HG03139 (cell line): ENCODE measurements around the gene PRPF39.

Experiments
- ATAC-seq: cut with Tn5 transposase; IDR thresholded peaks from one replicate; pipeline ENCODE4 v1.9.1; 2021; ENCODE audit not compliant: unreplicated experiment

PRPF39 gene, protein sequence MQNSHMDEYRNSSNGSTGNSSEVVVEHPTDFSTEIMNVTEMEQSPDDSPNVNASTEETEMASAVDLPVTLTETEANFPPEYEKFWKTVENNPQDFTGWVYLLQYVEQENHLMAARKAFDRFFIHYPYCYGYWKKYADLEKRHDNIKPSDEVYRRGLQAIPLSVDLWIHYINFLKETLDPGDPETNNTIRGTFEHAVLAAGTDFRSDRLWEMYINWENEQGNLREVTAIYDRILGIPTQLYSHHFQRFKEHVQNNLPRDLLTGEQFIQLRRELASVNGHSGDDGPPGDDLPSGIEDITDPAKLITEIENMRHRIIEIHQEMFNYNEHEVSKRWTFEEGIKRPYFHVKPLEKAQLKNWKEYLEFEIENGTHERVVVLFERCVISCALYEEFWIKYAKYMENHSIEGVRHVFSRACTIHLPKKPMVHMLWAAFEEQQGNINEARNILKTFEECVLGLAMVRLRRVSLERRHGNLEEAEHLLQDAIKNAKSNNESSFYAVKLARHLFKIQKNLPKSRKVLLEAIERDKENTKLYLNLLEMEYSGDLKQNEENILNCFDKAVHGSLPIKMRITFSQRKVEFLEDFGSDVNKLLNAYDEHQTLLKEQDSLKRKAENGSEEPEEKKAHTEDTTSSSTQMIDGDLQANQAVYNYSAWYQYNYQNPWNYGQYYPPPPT

DNA sequence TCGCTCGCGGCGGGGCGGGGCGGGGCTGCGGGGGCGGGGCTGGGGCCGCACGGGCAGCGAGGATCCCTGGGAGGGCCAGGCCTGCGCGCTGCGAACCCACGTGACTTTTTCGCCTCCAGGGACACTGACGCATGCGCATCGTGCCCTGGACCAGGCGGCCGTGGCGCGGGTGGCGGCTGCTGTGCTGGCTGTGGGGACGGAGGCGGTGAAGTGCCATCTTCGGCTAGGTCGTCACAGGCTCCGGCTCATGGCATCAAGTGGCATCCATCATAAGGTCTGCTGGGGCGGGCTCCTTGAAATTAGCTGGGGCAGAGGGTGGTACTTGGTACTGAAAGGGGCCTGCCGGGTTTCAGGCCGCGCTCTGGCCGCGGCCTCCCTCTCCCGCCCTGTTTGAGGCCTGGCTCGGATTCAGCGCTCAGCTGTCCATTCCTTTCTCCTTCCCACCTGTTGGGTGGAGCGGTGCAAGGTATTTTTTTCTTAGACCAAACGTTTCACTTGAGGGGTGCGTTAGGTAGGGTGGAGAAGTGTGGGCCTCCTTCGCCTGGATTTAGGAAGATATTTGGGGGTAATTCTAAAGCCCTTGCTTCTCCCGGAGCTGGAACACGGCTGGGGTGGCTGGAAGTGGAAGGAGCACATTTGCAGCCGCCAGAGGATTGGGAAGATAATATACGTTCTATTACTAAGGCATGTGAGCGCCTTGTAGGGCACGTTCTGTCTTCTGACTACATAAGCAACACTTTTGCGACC, at the start of gene PRPF39:
Gene PRPF39 (plus strand): TSS at position 141 of the 747 bp plus-strand sequence. CDS start 11,124 bp downstream, outside the sequence.
- ATAC-seq: peak; percentile 95

- no peak for ATAC-seq
These were observed 49.2 kb upstream of the PRPF39 start for GRCh38 chr14:45034730-45035129.

- no peak for ATAC-seq
These were observed 45.7 kb upstream of the PRPF39 start for GRCh38 chr14:45038256-45038655.

- ATAC-seq: no peak
These were observed 45.1 kb upstream of the PRPF39 start for GRCh38 chr14:45038865-45039264.

- no peak for ATAC-seq
These were observed 44.5 kb upstream of the PRPF39 start for GRCh38 chr14:45039390-45039789.

DNA sequence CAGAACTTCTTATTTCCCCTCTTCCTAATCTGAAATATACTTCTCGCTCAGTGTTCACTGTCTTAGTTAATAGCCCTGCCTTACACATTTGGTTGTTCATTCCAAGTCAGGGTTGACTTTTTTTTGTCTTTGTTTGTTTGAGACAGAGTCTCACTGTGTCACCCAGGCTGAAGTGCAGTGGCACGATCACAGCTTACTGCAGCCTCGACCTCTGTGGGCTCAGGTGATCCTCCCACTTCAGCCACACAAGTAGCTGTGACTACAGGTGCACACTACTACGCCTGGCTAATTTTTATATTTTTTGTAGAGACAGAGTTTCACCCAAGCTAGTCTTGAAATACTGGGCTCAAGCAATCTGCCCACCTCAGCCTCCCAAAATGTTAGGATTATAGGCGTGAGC, 42.3 kb upstream of the PRPF39 start:
- no peak for ATAC-seq

DNA sequence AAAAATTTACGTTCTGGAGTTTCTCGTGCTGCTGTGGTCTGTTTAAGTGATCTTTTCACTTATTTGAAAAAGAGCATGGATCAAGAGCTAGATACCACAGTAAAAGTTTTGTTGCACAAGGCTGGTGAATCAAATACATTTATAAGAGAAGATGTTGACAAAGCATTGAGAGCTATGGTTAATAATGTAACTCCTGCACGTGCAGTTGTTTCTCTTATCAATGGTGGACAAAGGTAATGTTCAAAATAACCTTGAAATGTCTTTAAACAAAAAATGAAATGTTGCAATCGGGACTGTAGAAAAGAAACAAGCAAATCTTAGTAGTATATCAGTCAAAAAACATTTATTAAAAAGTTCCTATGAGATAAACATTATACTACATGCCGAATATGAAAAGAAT, 39.3 kb upstream of the PRPF39 start:
- ATAC-seq: no peak

DNA sequence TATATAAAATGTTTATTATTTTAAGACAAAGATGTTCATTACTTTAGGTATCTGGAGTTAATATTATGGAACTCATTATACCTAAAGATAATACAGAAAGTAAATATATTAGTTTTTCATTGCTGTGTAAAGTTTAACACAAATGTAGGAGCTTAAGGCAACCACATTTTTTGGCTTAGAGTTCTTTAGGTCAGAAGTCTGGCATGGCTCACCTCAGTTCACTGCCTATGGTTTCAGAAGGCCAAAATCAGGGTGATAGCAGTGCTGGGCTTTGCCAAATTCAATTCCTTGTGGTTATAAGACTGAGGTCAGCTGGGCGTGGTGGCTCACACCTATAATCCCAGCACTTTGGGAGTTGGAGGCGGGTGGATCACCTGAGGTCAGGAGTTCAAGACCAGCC, 35.5 kb upstream of the PRPF39 start:
- no peak for ATAC-seq

GRCh38 chr14:45051180-45051579, 32.7 kb upstream of the PRPF39 start:
- no peak for ATAC-seq

GRCh38 chr14:45051896-45052295, 32.0 kb upstream of the PRPF39 start:
- ATAC-seq: no peak

DNA sequence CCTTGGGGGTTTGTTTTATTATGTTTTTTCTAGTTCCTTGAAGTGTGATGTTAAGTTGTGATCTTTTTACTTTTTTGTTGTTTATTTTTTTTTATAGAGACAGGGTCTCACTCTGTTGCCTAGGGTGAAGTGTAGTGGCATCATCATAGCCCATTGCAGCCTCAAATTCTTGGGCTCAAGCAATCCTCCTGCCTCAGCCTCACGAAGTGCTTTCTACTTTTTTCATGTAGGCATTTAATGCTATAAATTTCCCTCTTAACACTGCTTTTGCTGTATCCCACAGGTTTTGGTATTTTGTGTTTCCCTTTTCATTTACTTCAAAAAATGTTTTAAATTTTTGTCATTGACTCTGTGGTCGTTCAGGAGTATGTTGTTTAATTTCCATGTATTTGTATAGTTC, 26.6 kb upstream of the PRPF39 start:
- no peak for ATAC-seq

DNA sequence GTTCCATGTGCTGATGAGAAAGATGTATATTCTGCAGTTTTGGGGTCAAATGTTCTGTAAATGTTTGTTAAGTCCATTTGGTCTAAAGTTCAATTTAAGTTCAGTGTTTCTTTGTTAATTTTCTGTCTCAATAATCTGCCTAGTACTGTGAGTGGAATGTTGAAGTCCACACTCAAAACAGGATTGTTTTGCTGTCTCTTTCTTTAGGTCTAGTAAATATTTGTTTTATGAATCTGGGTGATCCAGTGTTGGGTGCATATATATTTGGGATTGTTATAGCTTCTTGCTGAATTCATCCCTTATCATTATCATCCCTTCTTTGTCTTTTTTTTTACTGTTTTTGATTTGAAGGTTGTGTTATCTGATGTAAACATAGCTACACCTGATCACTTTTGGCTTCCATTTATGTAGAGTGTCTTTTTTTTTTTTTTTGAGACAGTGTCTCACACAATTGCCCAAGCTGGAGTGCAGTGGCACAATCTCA, 26.0 kb upstream of the PRPF39 start:
- ATAC-seq: no peak

- no peak for ATAC-seq
These were observed 23.4 kb upstream of the PRPF39 start for GRCh38 chr14:45060551-45060950.

- ATAC-seq: no peak
These were observed 18.4 kb upstream of the PRPF39 start for GRCh38 chr14:45065540-45065939.

DNA sequence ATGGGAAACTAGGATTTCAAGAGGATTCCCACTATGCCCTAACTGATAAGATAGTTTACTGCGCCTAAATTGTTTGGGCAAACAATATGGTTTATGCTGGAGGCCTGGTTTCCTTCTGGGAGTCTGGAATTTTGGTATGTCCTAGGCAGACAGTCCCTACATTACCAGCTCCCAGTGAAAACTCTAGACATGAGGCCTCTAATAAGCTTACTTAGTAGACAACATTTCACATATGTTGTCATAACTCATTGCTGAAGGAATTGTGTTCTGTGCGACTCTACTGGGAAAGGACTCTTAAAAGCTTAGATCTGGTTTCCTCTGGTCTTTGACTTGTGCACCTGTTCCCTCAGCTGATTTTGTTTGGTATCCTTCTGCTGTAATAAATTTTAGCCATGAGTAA, 18.0 kb upstream of the PRPF39 start:
- ATAC-seq: no peak

DNA sequence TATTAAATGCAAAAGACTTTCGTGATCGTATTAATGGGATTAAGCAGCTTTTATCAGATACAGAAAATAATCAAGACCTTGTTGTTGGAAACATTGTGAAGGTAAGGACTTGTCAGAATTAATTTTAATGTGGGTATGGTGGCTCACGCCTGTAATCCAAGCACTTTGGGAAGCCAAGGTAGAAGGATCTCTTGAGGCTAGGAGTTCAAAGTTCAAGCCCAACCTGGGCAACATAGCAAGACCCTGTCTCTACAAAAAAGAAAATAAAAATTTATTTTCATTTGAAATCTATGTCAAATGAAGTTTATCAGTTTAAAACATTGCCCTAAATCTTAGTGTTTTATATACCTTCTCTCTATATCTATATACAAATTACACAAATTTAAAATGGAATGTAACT, 17.2 kb upstream of the PRPF39 start:
- ATAC-seq: no peak

DNA sequence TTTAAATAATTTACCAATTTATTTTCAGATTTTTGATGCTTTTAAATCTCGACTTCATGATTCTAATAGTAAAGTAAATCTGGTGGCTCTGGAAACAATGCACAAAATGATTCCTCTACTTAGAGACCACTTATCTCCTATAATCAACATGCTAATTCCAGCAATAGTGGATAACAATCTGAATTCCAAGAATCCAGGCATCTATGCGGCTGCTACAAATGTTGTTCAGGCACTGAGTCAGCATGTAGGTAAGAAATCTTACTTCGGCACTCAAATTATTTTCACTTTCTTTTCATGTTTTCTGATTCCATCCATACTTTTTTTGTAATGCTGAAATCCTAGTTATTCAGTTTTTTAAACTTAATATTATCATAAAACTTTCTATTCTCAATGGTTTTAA, 15.5 kb upstream of the PRPF39 start:
- ATAC-seq: no peak

- ATAC-seq: no peak
These were observed 13.7 kb upstream of the PRPF39 start for GRCh38 chr14:45070215-45070614.

DNA sequence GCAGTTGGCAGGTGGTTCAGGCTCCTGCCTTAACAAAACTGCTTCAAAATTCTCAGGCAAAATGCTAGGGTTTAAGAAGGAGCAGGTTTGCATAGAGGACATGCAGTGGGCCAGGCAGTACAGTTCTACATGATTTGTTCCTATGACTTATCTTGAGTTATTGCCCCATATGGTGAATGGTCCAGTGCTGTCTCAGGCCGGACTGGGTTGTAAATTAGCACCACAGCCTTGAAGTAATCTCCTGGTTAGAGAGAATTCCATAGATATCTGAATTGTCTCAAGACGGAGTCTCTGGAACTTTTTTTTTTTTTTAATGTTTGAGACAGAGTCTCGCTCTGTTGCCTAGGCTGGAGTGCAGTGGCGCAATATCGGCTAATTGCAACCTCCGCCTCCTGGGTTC, 11.8 kb upstream of the PRPF39 start:
- ATAC-seq: no peak

GRCh38 chr14:45073231-45073879, 10.6 kb upstream of the PRPF39 start:
- no peak for ATAC-seq

GRCh38 chr14:45078323-45078722, 5.6 kb upstream of the PRPF39 start:
- no peak for ATAC-seq
